Calu3 (cell line): ENCODE results near the gene CCDC181. TPM values are rescaled to one million over a fixed set of nuclear protein-coding genes. Genes with fewer than 3 reads are reported as not detected.

Experiments used
- BruUV-seq: library from RNA; stranded (reverse); fragments of 400-500 nt; replicated peaks from 2 replicates; lab custom pipeline; 2021; lab: Mats Ljungman, UMichigan
- CTCF ChIA-PET: fragments of 300-600 bp; sonication (Branson Sonifier 250); formaldehyde crosslinking; loops from one replicate; lab custom pipeline; 2022; ENCODE audit warnings: antibody characterized with exemption; lab: Charles Lee
- DNase-seq: peaks from one replicate; pipeline ENCODE4 v3.0.0; 2022
- H3K27ac Mint-ChIP-seq: one replicate; pipeline ENCODE4 v1.8.0; 2022; ENCODE audit warnings: mixed read lengths; ENCODE audit not compliant: unreplicated experiment
- H3K27me3 Mint-ChIP-seq: one replicate; pipeline ENCODE4 v1.8.0; 2022; ENCODE audit warnings: mixed read lengths; ENCODE audit not compliant: unreplicated experiment
- H3K36me3 Mint-ChIP-seq: one replicate; pipeline ENCODE4 v1.8.0; 2022; ENCODE audit warnings: mild to moderate bottlenecking, moderate library complexity, mixed read lengths; ENCODE audit not compliant: insufficient read depth, unreplicated experiment
- H3K4me1 Mint-ChIP-seq: one replicate; pipeline ENCODE4 v1.8.0; 2022; ENCODE audit warnings: mild to moderate bottlenecking, low read depth, mixed read lengths; ENCODE audit not compliant: unreplicated experiment
- H3K4me3 Mint-ChIP-seq: one replicate; pipeline ENCODE4 v1.8.0; 2022; ENCODE audit warnings: mild to moderate bottlenecking, low read depth, moderate library complexity, mixed read lengths; ENCODE audit not compliant: unreplicated experiment
- H3K9me3 Mint-ChIP-seq: one replicate; pipeline ENCODE4 v1.8.0; 2022; ENCODE audit warnings: low read depth, mixed read lengths; ENCODE audit not compliant: unreplicated experiment
- intact Hi-C: fragments of 100-400 bp; cut with micrococcal nuclease; formaldehyde crosslinking; loops from one replicate; pipeline ENCODE4 v1.10.0; 2022; ENCODE audit not compliant: unreplicated experiment
- total RNA-seq: library from RNA; stranded (reverse); gene quantifications from 2 replicates; pipeline ENCODE4 v1.2.3, GENCODE V29; 2022
- TF ChIP-seq, protein P1 (sequence below): fragments of 200-600 bp; IDR thresholded peaks from one replicate; pipeline ENCODE4 v1.8.0; 2022; ENCODE audit warnings: antibody characterized with exemption; ENCODE audit not compliant: unreplicated experiment

CCDC181 gene
- total RNA-seq, 1 experiment from 2014 or later = 0.64 TPM

DNA sequence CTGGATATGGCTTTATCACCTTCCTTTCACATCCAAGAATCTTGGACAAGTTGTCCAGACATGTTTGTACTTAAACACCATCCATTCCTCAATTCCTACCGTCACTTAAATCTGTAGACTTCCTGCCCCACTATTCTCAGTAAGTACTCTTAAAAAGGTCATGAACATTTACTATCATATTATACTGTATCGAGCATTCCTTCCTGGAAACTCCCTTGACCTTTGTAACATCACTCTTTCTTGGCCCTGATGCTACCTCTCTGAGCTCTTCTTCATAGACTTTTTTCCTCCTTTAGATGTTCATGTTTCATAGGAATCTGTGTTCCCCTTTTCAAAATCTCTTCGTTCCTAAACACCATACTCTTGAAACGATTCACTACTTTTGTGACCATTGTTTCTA is 43.8 kb downstream of the CCDC181 start:
- H3K27ac Mint-ChIP-seq = no peak overlapping the region
- H3K36me3 Mint-ChIP-seq = peaks cover 19% of the 10 kb centered on the region
- TF ChIP-seq, protein P1, sequence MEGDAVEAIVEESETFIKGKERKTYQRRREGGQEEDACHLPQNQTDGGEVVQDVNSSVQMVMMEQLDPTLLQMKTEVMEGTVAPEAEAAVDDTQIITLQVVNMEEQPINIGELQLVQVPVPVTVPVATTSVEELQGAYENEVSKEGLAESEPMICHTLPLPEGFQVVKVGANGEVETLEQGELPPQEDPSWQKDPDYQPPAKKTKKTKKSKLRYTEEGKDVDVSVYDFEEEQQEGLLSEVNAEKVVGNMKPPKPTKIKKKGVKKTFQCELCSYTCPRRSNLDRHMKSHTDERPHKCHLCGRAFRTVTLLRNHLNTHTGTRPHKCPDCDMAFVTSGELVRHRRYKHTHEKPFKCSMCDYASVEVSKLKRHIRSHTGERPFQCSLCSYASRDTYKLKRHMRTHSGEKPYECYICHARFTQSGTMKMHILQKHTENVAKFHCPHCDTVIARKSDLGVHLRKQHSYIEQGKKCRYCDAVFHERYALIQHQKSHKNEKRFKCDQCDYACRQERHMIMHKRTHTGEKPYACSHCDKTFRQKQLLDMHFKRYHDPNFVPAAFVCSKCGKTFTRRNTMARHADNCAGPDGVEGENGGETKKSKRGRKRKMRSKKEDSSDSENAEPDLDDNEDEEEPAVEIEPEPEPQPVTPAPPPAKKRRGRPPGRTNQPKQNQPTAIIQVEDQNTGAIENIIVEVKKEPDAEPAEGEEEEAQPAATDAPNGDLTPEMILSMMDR = no peak
- H3K4me3 Mint-ChIP-seq = no peak overlapping the region
- CTCF ChIA-PET = no interaction called here
- H3K4me1 Mint-ChIP-seq = peaks cover 7% of the 10 kb centered on the region
- H3K9me3 Mint-ChIP-seq = no peaks in the 10 kb centered on the region
- intact Hi-C loops = no loop called here
- H3K27me3 Mint-ChIP-seq = no peaks in the 10 kb centered on the region
- no peak for DNase-seq
- BruUV-seq = no TSS peak

DNA sequence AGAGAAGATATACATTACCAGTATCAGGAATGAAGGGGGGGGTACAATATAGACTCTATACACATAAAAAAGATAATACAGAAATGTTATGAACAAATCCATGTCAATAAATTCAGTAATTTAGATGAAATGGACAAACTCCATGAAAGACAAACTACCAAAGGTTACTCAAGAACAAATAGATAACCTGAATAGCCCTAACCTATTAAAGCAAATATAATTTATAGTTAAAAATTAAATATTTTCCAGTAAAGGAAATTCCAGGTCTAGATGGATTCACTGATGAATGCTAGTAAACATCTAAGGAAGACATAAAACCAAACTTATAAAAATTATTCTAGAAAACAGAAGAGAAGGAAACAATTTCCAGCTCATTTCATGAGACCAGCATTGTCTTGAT is 46.1 kb downstream of the CCDC181 start:
- no TSS peak for BruUV-seq
- H3K4me3 Mint-ChIP-seq = no peak overlapping the region
- peaks cover 23% of the 10 kb centered on the region for H3K36me3 Mint-ChIP-seq
- intact Hi-C loops = no loop called here
- CTCF ChIA-PET = interaction anchor here (1.8 kb wide), 1 partner anchor 14 kb away, joined by 5 read pairs; the partner anchor contains the start of genes BLZF1 and NME7
- H3K27ac Mint-ChIP-seq = peak overlapping the region; percentile 55
- DNase-seq = no peak
- TF ChIP-seq, protein P1 = no peak
- no peaks in the 10 kb centered on the region for H3K27me3 Mint-ChIP-seq
- H3K4me1 Mint-ChIP-seq = peaks cover 7% of the 10 kb centered on the region
- H3K9me3 Mint-ChIP-seq = no peaks in the 10 kb centered on the region

DNA sequence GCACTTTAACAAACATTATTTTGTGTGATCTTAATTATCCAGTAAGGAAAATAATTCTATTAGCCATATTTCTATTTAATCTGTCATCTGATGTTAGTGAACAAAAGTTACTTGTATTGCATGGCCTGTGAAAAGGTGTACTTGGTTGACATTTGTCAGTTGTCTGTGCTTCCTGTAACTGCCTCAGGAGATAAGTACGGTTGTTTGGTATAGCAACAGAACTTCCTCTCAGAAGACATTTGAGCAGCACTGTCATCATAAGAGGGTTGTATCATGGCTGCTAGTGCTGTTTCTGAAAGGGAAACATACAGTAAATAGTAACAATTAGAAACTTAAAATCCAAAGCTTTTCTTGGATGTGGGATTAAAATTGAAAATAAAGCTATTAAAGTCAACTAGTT is 55.9 kb downstream of the CCDC181 start:
- CTCF ChIA-PET = no interaction called here

DNA sequence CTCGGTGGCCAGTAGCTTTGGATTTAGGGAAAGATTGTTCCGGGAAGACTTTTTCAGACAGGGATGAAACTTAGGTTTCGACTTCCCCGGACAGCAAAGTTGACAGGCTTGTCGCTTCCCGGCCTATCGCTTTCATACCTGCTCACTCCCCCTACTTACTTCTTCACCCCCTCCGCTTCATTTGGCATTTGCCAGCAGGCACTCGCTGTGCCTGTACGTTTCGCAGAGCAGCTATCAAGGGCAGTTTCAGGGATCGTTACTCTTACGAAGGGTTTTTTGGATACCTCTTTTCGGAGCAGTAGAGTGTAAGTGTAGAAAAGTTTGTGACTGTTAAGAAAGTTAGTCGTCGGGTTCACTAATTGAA is 58.9 kb downstream of the CCDC181 start:
- BruUV-seq = no TSS peak
- CTCF ChIA-PET = interaction anchor here (0.6 to 1.7 kb wide), 9 partner anchors 17 to 765 kb away, joined by 3 to 7 read pairs (median 3); partner anchors contain the start of gene SLC19A2

More for the DNA sequence above, 55.9 kb downstream of the CCDC181 start:
- no peak overlapping the region for H3K27ac Mint-ChIP-seq
- H3K27me3 Mint-ChIP-seq = no peaks in the 10 kb centered on the region
- TF ChIP-seq, protein P1 = no peak
- peaks cover 10% of the 10 kb centered on the region for H3K4me1 Mint-ChIP-seq
- intact Hi-C loops = no loop called here
- peaks cover 12% of the 10 kb centered on the region for H3K36me3 Mint-ChIP-seq
- DNase-seq = no peak
- no TSS peak for BruUV-seq
- no peaks in the 10 kb centered on the region for H3K9me3 Mint-ChIP-seq
- H3K4me3 Mint-ChIP-seq = no peak overlapping the region

More for the DNA sequence above, 58.9 kb downstream of the CCDC181 start:
- TF ChIP-seq, protein P1 = no peak
- intact Hi-C loops = loop anchor here (5.0 kb wide), 4 partner anchors 94 to 871 kb away; no protein-coding TSS in a partner anchor
- DNase-seq = no peak
- Mint-ChIP-seq H3K27me3 (no peaks in the 10 kb centered on the region), H3K4me3 (no peak overlapping the region), H3K4me1 (peaks cover 17% of the 10 kb centered on the region), H3K9me3 (no peaks in the 10 kb centered on the region), H3K27ac (no peak overlapping the region), H3K36me3 (peaks cover 12% of the 10 kb centered on the region)
